MCF 10A (cell line): Measurements from ENCODE around the gene TBL1Y. TPM values are rescaled to one million over a fixed set of nuclear protein-coding genes. Genes with fewer than 3 reads are reported as not detected.

Source experiments
- BruUV-seq: library from RNA; stranded (reverse); fragments of 400-500 nt; replicated peaks from 2 replicates; lab custom pipeline; 2021; lab: Mats Ljungman, UMichigan
- CTCF ChIA-PET: fragments of 300-600 bp; sonication (Branson Sonifier 250); formaldehyde crosslinking; extraction: SDS; loops from one replicate; lab custom pipeline; 2021; ENCODE audit warnings: antibody characterized with exemption, inconsistent platforms; lab: Yijun Ruan, JAX
- POLR2A ChIA-PET: fragments of 300-600, 350-650 bp; sonication (Branson Sonifier 250); formaldehyde crosslinking; extraction: SDS; loops from one replicate; lab custom pipeline; 2020; ENCODE audit warnings: antibody characterized with exemption, inconsistent platforms; lab: Yijun Ruan, JAX
- DNase-seq: peaks from one replicate; pipeline ENCODE4 v3.0.0-alpha.2; 2018; ENCODE audit not compliant: unreplicated experiment
- H3K27ac Mint-ChIP-seq: one replicate; pipeline ENCODE4 v1.8.0; 2022; ENCODE audit warnings: mild to moderate bottlenecking, low read depth, mixed read lengths; ENCODE audit not compliant: unreplicated experiment
- H3K27me3 Mint-ChIP-seq: one replicate; pipeline ENCODE4 v1.8.0; 2022; ENCODE audit warnings: mixed read lengths; ENCODE audit not compliant: insufficient read depth, unreplicated experiment
- H3K36me3 Mint-ChIP-seq: one replicate; pipeline ENCODE4 v1.8.0; 2022; ENCODE audit warnings: mild to moderate bottlenecking, moderate library complexity, mixed read lengths; ENCODE audit not compliant: insufficient read depth, unreplicated experiment
- H3K4me1 Mint-ChIP-seq: one replicate; pipeline ENCODE4 v1.8.0; 2022; ENCODE audit warnings: mixed read lengths; ENCODE audit not compliant: insufficient read depth, unreplicated experiment
- H3K4me3 Mint-ChIP-seq: one replicate; pipeline ENCODE4 v1.8.0; 2022; ENCODE audit warnings: mild to moderate bottlenecking, moderate library complexity, mixed read lengths; ENCODE audit not compliant: unreplicated experiment
- H3K9me3 Mint-ChIP-seq: one replicate; pipeline ENCODE4 v1.8.0; 2022; ENCODE audit warnings: mixed read lengths; ENCODE audit not compliant: unreplicated experiment
- CTCF ChIP-seq: fragments of 200-600 bp; IDR thresholded peaks from one replicate; pipeline ENCODE4 v1.8.0; 2022; ENCODE audit warnings: antibody characterized with exemption, mild to moderate bottlenecking; ENCODE audit not compliant: unreplicated experiment
- intact Hi-C: fragments of 100-400 bp; cut with micrococcal nuclease; formaldehyde crosslinking; loops from 2 replicates; pipeline ENCODE4 v1.14.1; 2022
- total RNA-seq: library from RNA; stranded (reverse); gene quantifications from 2 replicates; pipeline ENCODE4 v1.2.3, GENCODE V29; 2022

The TBL1Y gene
- total RNA-seq, 1 experiment from 2014 or later, result not detected

GRCh38 chrY:6983221-6983620, 72.7 kb downstream of the TBL1Y start:
- Mint-ChIP-seq H3K36me3 (no peaks in the 10 kb centered on the region), H3K4me3 (no peak overlapping the region), H3K27ac (no peak overlapping the region), H3K4me1 (no peaks in the 10 kb centered on the region), H3K9me3 (no peaks in the 10 kb centered on the region), H3K27me3 (no peaks in the 10 kb centered on the region)
- TF ChIP-seq CTCF, result no peak
- no peak for DNase-seq
- intact Hi-C loops, result no loop called here
- POLR2A ChIA-PET, result no interaction called here
- CTCF ChIA-PET, result no interaction called here
- no TSS peak for BruUV-seq

GRCh38 chrY:6987811-6988210, 77.3 kb downstream of the TBL1Y start:
- Mint-ChIP-seq H3K36me3 (no peaks in the 10 kb centered on the region), H3K27me3 (no peaks in the 10 kb centered on the region), H3K4me1 (no peaks in the 10 kb centered on the region), H3K4me3 (no peak overlapping the region), H3K27ac (no peak overlapping the region), H3K9me3 (no peaks in the 10 kb centered on the region)
- no peak for DNase-seq
- POLR2A ChIA-PET, result no interaction called here
- BruUV-seq, result no TSS peak
- CTCF ChIA-PET, result no interaction called here
- TF ChIP-seq CTCF, result no peak
- intact Hi-C loops, result no loop called here

- Mint-ChIP-seq H3K27ac (no peak overlapping the region), H3K36me3 (no peaks in the 10 kb centered on the region), H3K27me3 (no peaks in the 10 kb centered on the region), H3K4me3 (no peak overlapping the region), H3K4me1 (no peaks in the 10 kb centered on the region), H3K9me3 (no peaks in the 10 kb centered on the region)
- ChIA-PET CTCF (no interaction called here), POLR2A (no interaction called here)
- intact Hi-C loops, result no loop called here
- BruUV-seq, result no TSS peak
- DNase-seq, result no peak
- TF ChIP-seq CTCF, result no peak
These were observed 79.6 kb downstream of the TBL1Y start for GRCh38 chrY:6989886-6990620.

GRCh38 chrY:6992041-6992440, 81.5 kb downstream of the TBL1Y start:
- no peak overlapping the region for H3K4me3 Mint-ChIP-seq
- H3K27ac Mint-ChIP-seq, result no peak overlapping the region
- TF ChIP-seq CTCF, result no peak
- no peaks in the 10 kb centered on the region for H3K27me3 Mint-ChIP-seq
- no peak for DNase-seq
- H3K9me3 Mint-ChIP-seq, result no peaks in the 10 kb centered on the region
- POLR2A ChIA-PET, result no interaction called here
- no peaks in the 10 kb centered on the region for H3K36me3 Mint-ChIP-seq
- intact Hi-C loops, result no loop called here
- BruUV-seq, result no TSS peak
- H3K4me1 Mint-ChIP-seq, result no peaks in the 10 kb centered on the region
- CTCF ChIA-PET, result no interaction called here
